Activated CD8-positive, alpha-beta memory T cell treated with anti-CD3 and anti-CD28 coated beads for 24 hours (primary cell): Measurements from ENCODE around the gene PCDHGB5.
A peak's percentile ranks its signal among the peaks of the same experiment; 100 is the strongest.

ENCODE experiments used
- DNase-seq: peaks from one replicate; pipeline ENCODE4 v3.0.0-alpha.2; 2020

PCDHGB5 gene

DNA sequence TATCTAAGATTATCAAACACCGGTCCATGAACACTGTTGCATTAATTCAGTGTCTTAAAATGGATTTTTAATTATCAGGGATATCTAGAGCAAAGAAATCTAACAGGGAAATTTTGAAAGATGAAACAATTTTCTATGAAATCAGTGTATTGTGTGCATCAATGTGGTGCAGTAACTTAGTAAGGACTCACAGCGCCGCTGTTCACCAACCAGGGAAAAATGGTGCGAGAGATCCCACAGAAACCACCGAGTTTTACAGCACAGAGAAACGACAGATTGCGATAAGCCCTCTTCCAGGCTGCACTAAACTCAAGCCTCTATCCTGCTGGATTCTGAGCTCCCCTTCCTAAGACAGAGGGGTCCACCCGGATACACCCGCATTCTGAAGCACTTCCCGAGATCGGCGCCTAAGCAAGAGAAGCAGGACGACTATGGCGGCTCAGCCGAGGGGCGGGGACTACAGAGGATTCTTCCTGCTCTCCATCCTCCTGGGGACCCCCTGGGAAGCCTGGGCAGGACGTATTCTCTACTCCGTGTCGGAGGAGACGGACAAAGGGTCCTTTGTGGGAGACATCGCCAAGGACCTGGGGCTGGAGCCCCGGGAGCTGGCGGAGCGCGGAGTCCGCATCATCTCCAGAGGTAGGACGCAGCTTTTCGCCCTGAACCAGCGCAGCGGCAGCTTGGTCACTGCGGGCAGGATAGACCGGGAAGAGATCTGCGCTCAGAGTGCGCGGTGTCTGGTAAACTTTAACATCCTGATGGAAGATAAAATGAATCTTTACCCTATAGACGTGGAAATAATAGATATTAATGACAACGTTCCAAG lies 15.1 kb upstream of the PCDHGB5 start, which contains the start of gene PCDHGA7:
Gene PCDHGA7 (plus strand): TSS at position 274 of the 826 bp plus-strand sequence. CDS start 158 bp downstream, at position 432.
- no peak for DNase-seq

DNA sequence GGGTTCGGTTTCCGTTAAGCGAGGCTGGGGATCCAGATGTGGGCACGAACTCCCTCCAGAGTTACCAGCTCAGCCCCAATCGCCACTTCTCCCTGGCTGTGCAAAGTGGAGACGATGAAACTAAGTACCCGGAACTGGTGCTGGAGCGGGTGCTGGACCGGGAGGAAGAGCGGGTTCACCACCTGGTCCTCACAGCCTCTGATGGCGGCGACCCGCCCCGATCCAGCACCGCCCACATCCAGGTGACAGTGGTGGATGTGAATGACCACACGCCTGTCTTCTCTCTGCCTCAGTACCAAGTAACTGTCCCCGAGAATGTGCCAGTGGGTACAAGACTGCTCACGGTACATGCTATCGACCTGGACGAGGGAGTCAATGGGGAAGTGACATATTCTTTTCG lies 14.4 kb upstream of the PCDHGB5 start:
- DNase-seq: no peak

DNA sequence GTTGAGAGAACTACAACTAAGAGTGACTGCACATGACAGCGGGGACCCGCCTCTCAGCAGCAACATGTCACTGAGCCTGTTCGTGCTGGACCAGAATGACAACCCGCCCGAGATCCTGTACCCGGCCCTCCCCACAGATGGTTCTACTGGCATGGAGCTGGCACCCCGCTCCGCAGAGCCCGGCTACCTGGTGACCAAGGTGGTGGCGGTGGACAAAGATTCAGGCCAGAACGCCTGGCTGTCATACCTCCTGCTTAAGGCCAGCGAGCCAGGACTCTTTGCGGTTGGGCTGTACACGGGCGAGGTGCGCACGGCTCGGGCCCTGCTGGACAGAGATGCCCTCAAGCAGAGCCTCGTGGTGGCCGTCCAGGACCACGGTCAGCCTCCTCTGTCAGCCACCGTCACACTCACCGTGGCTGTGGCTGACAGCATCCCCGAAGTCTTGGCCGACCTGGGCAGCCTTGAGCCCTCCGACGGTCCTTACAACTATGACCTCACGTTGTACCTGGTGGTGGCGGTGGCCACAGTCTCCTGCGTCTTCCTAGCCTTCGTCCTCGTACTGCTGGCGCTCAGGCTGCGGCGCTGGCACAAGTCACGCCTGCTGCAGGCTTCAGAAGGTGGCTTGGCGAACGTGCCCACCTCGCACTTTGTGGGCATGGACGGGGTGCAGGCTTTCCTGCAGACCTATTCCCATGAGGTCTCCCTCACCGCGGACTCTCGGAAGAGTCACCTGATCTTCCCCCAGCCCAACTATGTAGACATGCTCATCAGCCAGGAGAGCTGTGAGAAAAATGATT lies 13.1 kb upstream of the PCDHGB5 start:
- no peak for DNase-seq

DNA sequence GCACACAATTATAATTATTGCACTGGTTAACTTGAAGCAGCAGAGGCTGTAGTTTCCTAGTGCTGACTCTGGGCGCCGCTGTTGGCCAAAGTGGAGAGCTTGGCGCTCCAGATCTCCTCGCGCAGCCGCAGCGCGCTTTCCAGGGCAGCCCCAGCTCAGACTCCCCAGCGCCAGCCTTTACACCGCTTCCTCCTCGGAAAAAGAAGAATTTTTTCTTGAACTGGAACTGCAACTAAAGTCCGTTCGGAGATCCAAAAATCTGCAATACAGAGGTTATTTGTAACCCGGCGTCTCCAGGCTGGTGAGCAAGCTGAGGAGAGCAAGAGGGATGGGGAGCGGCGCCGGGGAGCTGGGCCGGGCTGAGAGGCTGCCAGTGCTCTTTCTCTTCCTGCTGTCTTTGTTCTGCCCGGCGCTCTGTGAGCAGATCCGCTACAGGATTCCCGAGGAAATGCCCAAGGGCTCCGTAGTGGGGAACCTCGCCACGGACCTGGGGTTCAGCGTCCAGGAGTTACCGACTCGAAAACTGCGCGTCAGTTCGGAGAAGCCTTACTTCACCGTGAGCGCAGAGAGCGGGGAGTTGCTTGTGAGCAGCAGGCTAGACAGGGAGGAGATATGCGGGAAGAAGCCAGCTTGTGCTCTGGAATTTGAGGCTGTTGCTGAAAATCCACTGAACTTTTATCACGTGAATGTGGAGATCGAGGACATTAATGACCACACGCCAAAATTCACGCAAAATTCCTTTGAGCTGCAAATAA lies 10.0 kb upstream of the PCDHGB5 start, which contains the start of gene PCDHGB4:
Gene PCDHGB4 (plus strand): TSS at position 142 of the 755 bp plus-strand sequence. CDS start 187 bp downstream, at position 329.
- DNase-seq: peak; percentile 55

DNA sequence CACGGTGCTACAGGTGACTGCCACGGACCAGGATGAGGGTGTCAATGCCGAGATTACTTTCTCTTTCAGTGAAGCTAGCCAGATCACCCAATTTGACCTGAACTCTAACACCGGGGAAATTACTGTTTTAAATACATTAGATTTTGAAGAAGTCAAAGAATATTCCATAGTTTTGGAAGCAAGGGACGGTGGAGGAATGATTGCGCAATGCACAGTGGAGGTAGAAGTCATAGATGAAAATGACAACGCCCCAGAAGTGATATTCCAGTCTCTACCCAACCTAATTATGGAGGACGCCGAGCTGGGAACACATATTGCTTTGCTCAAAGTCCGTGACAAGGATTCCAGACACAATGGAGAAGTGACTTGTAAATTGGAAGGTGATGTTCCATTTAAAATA lies 9.1 kb upstream of the PCDHGB5 start:
- no peak for DNase-seq

DNA sequence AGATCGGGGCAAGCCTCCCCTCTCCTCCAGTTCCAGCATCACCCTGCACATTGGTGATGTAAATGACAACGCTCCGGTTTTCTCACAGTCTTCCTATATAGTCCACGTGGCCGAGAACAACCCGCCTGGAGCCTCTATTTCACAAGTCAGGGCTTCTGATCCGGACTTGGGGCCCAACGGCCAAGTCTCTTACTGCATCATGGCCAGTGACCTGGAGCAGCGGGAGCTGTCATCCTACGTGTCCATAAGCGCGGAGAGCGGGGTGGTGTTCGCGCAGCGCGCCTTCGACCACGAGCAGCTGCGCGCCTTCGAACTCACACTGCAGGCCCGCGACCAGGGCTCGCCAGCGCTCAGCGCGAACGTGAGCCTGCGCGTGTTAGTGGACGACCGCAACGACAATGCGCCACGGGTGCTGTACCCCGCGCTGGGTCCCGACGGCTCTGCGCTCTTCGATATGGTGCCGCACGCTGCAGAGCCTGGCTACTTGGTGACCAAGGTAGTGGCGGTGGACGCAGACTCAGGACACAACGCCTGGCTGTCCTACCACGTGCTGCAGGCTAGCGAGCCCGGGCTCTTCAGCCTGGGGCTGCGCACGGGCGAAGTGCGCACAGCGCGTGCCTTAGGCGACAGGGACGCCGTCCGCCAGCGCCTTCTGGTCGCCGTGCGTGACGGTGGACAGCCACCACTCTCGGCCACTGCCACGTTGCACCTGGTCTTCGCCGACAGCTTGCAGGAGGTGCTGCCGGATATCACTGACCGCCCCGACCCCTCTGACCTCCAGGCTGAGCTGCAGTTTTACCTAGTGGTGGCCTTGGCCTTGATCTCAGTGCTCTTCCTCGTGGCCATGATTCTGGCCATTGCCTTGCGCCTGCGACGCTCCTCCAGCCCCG lies 8.3 kb upstream of the PCDHGB5 start:
- DNase-seq: peak; percentile 40

DNA sequence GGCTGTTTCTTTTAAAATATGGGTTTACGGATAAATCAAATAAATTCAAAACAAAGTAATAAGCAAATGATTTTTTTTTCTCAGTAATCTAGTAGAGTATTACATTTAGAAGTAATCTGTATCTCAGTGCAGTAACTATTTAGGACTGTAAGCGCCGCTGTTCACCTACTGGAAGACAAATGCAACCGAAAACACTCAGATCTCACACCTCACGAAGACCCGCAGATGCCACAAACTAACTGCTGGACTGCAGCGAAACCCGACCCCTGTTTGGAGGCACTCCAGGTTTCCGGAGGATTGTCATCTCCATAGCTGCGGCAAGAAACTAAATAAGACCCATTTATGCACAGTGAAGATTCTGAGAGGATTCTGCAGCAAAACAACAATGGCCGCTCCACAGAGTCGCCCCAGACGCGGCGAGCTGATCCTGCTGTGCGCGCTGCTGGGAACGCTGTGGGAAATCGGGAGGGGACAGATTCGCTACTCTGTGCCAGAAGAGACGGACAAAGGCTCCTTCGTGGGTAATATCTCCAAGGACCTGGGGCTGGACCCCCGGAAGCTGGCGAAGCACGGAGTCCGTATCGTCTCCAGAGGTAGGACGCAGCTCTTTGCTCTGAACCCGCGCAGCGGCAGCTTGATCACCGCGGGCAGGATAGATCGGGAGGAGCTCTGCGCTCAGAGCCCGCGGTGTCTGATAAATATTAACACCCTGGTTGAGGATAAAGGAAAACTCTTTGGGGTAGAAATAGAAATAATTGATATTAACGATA lies 5.1 kb upstream of the PCDHGB5 start, which contains the start of gene PCDHGA8:
Gene PCDHGA8 (plus strand): TSS at position 205 of the 770 bp plus-strand sequence. CDS start 181 bp downstream, at position 386.
- peak; percentile 33 for DNase-seq

DNA sequence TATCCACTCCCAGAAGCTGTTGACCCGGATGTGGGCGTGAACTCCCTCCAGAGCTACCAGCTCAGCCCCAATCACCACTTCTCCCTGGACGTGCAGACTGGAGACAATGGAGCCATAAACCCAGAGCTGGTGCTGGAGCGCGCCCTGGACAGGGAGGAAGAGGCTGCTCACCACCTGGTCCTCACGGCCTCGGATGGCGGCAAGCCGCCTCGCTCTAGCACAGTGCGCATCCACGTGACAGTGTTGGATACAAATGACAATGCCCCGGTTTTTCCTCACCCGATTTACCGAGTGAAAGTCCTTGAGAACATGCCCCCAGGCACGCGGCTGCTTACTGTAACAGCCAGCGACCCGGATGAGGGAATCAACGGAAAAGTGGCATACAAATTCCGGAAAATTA lies 4.5 kb upstream of the PCDHGB5 start:
- peak; percentile 48 for DNase-seq

DNA sequence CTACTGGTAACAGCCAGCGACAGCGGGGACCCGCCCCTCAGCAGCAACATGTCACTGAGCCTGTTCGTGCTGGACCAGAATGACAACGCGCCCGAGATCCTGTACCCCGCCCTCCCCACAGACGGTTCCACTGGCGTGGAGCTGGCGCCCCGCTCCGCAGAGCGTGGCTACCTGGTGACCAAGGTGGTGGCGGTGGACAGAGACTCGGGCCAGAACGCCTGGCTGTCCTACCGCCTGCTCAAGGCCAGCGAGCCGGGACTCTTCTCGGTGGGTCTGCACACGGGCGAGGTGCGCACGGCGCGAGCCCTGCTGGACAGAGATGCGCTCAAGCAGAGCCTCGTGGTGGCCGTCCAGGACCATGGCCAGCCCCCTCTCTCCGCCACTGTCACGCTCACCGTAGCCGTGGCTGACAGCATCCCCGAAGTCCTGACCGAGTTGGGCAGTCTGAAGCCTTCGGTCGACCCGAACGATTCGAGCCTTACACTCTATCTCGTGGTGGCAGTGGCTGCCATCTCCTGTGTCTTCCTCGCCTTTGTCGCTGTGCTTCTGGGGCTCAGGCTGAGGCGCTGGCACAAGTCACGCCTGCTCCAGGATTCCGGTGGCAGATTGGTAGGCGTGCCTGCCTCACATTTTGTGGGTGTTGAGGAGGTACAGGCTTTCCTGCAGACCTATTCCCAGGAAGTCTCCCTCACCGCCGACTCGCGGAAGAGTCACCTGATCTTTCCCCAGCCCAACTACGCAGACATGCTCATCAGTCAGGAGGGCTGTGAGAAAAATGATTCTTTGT lies 3.2 kb upstream of the PCDHGB5 start:
- DNase-seq: peak; percentile 37

DNA sequence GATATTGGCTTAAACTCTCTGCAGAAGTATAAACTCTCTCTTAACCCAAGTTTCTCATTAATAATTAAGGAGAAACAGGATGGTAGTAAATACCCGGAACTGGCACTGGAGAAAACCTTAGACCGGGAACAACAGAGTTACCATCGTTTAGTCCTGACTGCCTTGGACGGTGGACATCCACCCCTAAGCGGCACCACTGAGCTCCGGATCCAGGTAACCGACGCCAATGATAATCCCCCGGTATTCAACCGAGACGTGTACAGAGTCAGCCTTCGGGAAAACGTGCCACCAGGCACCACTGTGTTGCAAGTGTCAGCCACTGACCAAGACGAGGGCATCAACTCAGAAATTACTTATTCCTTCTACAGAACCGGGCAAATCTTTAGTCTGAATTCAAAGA lies 861 bp downstream of the PCDHGB5 start:
- no peak for DNase-seq

DNA sequence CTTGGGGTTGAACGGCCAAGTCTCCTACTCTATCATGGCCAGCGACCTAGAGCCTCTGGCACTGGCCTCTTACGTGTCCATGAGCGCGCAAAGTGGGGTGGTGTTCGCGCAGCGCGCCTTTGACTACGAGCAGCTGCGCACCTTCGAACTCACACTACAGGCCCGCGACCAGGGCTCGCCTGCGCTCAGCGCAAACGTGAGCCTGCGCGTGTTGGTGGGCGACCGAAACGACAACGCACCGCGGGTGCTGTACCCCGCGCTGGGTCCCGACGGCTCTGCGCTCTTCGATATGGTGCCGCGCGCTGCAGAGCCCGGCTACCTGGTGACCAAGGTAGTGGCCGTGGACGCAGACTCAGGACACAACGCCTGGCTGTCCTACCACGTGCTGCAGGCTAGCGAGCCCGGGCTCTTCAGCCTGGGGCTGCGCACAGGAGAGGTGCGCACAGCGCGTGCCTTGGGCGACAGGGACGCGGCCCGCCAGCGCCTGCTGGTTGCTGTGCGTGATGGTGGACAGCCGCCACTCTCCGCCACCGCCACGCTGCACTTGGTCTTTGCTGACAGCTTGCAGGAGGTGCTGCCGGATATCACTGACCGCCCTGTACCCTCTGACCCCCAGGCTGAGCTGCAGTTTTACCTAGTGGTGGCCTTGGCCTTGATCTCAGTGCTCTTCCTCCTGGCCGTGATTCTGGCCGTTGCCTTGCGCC lies 2.0 kb downstream of the PCDHGB5 start:
- DNase-seq: no peak

DNA sequence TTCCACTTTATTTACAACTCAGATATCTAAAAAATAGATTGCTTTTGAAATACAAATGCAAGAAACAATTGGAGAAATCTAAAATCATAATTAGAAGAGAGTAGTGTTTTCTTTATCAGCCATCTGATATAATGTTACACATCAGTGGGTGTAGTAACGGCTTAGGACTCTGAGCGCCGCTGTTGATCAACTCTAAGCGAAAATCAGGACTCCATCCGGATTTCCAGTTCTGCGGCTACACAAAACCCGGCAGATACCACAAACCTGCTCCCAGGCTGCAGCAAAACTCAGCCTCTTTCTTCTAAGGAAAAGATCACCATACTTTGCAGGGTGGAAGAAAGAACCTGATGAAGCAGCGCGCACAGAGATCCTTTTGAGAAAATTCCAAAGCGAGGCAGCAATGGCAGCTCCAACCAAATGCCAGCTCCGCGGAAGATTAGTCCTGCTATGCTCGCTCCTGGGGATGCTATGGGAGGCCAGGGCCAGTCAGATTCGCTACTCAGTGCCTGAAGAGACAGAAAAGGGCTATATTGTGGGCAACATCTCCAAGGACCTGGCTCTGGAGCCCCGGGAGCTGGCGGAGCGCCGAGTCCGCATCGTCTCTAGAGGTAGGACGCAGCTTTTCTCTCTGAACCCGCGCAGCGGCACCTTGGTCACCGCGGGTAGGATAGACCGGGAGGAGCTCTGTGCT lies 5.0 kb downstream of the PCDHGB5 start, which contains the start of gene PCDHGA9:
Gene PCDHGA9 (plus strand): TSS at position 226 of the 691 bp plus-strand sequence. CDS start 175 bp downstream, at position 401.
- DNase-seq: no peak

DNA sequence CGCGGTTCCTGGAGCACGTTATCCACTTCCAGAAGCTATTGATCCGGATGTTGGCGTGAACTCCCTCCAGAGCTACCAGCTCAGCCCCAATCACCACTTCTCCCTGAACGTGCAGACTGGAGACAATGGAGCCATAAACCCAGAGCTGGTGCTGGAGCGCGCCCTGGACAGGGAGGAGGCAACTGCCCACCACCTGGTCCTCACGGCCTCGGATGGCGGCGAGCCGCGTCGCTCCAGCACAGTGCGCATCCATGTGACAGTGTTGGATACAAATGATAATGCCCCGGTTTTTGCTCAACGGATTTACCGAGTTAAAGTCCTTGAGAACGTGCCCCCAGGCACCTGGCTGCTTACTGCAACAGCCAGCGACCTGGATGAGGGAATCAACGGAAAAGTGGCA lies 5.6 kb downstream of the PCDHGB5 start:
- no peak for DNase-seq

DNA sequence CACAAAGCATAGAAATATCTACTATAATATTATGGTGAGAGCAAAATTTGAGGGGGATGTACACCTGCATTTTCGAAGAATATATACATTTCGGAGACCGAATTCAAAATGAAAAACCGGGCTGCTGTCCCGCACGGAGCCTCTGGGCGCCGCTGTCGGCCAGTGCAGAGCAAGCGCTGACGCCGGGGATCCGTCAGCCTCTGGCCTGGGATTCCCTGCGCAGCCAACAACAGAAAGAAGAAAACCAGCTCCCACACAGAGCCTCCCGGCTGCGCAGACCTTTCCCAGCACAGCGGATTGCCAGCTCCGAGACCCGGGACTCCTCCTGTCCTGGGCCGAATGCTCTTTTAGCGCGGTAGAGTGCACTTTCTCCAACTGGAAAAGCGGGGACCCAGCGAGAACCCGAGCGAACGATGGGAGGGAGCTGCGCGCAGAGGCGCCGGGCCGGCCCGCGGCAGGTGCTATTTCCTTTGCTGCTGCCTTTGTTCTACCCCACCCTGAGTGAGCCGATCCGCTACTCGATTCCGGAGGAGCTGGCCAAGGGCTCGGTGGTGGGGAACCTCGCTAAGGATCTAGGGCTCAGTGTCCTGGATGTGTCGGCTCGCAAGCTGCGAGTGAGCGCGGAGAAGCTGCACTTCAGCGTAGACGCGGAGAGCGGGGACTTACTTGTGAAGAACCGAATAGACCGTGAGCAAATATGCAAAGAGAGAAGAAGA lies 10.2 kb downstream of the PCDHGB5 start, which contains the start of gene PCDHGB6:
Gene PCDHGB6 (plus strand): TSS at position 232 of the 716 bp plus-strand sequence. CDS start 182 bp downstream, at position 414.
- peak; percentile 54 for DNase-seq

DNA sequence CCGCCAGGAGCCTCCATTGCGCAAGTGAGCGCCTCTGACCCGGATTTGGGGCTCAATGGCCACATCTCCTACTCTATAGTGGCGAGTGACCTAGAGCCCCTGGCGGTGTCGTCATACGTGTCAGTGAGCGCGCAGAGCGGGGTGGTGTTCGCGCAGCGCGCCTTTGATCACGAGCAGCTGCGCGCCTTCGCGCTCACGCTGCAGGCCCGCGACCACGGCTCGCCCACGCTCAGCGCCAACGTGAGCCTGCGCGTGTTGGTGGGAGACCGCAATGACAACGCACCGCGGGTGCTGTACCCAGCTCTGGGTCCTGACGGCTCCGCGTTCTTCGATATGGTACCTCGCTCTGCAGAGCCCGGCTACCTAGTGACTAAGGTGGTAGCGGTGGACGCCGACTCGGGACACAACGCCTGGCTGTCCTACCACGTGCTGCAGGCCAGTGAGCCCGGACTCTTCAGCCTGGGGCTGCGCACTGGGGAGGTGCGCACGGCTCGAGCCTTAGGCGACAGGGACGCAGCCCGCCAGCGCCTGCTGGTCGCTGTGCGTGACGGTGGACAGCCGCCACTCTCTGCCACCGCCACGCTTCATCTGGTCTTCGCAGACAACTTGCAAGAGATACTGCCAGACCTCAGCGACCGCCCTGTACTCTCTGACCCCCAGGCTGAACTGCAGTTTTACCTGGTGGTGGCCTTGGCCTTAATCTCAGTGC lies 12.0 kb downstream of the PCDHGB5 start:
- no peak for DNase-seq

DNA sequence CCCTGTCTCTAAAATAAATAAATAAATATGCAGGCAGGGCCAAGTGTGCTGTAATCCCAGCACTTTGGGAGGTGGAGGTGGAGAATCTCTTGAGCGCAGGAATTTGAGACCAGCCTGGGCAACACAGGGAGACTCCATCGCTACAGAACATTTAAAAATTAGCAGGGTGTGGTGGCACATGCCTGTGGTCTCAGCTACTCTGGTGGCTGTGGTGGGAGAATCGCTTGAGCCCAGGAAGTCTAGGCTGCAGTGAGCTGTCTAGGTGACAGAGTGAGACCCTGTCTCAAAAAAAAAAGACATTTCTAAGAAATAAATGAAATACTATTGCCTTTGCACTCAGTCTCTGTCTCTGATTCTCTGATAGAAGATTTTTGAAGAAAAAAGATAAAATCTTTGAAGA lies 13.8 kb downstream of the PCDHGB5 start:
- no peak for DNase-seq

DNA sequence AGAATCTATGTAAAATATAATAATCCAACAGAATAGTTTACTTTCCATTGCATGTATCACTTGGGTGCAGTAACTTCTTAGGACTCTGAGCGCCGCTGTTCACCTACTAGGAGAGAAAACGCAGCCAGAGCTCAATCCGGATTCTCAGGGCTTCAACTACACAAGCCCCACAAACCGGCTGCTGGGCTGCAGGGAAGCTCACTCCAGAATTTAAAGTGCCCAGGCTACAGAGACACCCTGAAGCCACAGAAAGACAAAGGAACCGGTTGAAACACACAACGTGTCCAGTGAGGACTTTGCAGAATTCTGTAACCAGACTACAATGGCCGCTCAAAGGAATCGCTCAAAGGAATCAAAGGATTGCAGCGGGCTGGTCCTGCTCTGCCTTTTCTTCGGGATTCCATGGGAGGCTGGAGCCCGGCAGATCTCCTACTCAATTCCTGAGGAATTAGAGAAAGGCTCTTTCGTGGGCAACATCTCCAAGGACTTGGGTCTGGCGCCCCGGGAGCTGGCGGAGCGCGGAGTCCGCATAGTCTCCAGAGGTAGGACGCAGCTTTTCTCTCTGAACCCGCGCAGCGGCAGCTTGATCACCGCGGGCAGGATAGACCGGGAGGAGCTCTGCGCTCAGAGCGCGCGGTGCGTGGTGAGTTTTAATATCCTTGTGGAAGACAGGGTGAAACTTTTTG lies 15.2 kb downstream of the PCDHGB5 start, which contains the start of gene PCDHGA10:
Gene PCDHGA10 (plus strand): TSS at position 134 of the 686 bp plus-strand sequence. CDS start 189 bp downstream, at position 323.
- DNase-seq: peak; percentile 70
